ENCODE measurements around the gene COL5A1.

COL5A1 gene

DNA sequence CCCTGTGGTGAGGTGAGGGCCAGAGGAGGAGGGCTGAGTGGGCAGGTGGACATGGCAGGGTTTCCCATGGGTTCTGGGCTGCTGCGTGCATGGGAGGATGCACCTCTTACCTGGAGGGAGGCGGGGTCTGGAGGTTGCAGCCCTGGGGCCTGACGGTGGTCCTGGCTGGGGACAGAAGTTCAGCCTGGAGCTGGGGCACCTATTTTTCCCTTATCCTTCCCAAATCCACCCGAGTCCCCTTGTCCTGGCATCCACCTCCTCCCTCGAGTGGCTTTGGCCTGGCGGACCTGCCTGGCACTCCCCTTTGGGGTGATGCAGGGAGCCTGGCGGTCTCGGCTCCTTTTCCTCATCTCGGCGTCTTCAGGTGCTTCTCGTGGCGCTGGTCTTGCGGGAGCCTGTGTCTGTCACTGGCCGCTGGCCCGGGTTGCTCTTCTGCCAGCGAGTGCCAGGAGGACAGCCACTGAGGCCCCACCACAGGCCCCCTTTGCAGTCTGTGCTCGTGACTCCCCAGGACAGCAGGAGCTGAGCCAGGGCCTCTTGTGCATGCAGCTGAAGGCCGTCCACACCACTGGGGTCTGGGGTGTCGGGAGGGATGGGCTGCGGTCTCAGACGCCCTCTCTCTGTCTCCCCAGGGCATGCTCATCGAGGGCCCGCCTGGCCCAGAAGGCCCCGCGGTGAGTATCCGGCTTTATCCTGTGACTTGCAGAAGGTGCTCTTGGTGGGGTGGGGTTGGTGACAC is 96.4 kb downstream of the COL5A1 start:
- Histone ChIP-seq H3K4me3 (ENCODE audit: insufficient read length, low read depth) (no peak overlapping the region), H3K9me3 (ENCODE audit: insufficient read depth, low read length) (no peaks in the 10 kb centered on the region), H3K4me1 (ENCODE audit: insufficient read depth, insufficient read length) (peaks cover 19% of the 10 kb centered on the region), H3K36me3 (ENCODE audit: insufficient read depth, insufficient read length, low read length) (peaks cover 96% of the 10 kb centered on the region), H3K27me3 (ENCODE audit: insufficient read depth, insufficient read length) (no peaks in the 10 kb centered on the region), H3K9ac (ENCODE audit: insufficient read length, low read depth) (no peak overlapping the region)
- TF ChIP-seq SUZ12 (IDR thresholded peaks at IDR 0.05; ENCODE audit: extremely low read depth, insufficient read depth, insufficient read length) (no peak), ZNF274 (IDR thresholded peaks at IDR 0.05; ENCODE audit: low read depth, low read length) (no peak), YY1 (IDR thresholded peaks at IDR 0.05; ENCODE audit: insufficient read depth, insufficient read length) (no peak)
- DNase-seq (ENCODE audit: low read depth, low spot score) = no peak

DNA sequence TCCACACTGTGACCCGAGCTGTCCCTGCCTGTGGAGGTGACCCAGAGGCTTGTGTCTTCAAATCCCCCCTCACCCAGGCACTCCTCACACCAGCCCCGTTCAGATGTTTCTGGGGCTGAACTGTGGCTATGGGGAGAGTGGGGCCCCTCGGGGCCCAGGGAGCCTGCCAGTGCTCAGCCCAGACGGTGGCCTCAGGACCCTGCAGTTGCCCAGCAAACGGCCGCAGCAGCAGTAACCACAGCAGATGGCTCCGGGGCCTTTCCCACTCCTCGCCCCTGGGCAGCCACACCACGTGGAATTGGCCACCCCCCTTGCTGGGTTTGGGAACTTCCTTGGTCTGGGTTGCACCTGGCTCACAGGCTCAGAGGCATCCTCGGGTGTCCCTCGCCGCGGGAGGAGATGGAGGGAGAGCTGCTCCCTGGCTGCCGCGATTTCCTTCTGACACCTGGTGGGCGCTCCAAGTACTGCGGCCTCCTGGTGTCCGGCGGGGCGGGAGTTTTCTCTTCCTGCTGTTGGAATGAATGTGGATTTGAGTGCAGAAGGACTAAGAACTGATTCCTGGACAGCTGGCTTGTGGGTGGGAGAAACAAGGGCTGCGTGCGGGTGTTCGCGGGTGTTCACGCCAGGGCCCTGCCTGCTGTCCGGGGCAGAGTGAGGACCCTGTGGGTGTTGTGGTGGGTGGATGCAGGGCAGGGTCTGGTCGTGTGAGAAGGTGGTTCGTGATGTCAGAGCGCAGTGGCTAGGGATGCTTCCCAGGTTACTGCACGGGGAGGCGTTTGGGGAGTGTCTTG is 97.5 kb downstream of the COL5A1 start:
- peak; percentile 44 for DNase-seq (ENCODE audit: low read depth, low spot score)
- Histone ChIP-seq H3K4me1 (ENCODE audit: insufficient read depth, insufficient read length) (peaks cover 13% of the 10 kb centered on the region), H3K9me3 (ENCODE audit: insufficient read depth, low read length) (peaks cover 3% of the 10 kb centered on the region; the same call in 1 of the 2 replicates), H3K4me3 (ENCODE audit: insufficient read length, low read depth) (no peak overlapping the region), H3K9ac (ENCODE audit: insufficient read length, low read depth) (peak overlapping the region; percentile 33), H3K27me3 (ENCODE audit: insufficient read depth, insufficient read length) (no peaks in the 10 kb centered on the region), H3K36me3 (ENCODE audit: insufficient read depth, insufficient read length, low read length) (peaks cover 96% of the 10 kb centered on the region)
- TF ChIP-seq ZNF274 (IDR thresholded peaks at IDR 0.05; ENCODE audit: low read depth, low read length) = no peak
- TF ChIP-seq SUZ12 (IDR thresholded peaks at IDR 0.05; ENCODE audit: extremely low read depth, insufficient read depth, insufficient read length) = no peak
- no peak for TF ChIP-seq YY1 (IDR thresholded peaks at IDR 0.05; ENCODE audit: insufficient read depth, insufficient read length)

DNA sequence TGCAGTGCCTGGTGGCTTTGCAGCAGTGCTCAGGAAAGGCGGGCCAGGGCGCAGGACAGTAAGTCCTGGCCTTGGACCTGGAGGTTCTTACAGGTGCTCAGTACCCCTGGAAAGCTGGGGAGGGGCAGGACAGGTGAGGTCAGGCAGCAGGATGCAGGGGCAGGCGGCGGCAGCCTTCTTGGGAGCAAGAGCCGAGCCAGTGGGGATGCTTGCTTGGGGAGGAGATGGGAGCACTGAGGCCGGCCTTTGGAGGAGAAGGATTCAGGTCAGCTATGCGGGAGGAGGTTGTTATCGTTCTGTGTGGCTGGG is 98.0 kb downstream of the COL5A1 start:
- Histone ChIP-seq H3K36me3 (ENCODE audit: insufficient read depth, insufficient read length, low read length) (peaks cover 96% of the 10 kb centered on the region), H3K4me1 (ENCODE audit: insufficient read depth, insufficient read length) (peaks cover 9% of the 10 kb centered on the region), H3K27me3 (ENCODE audit: insufficient read depth, insufficient read length) (no peaks in the 10 kb centered on the region), H3K9me3 (ENCODE audit: insufficient read depth, low read length) (peaks cover 9% of the 10 kb centered on the region; the same call in 1 of the 2 replicates), H3K9ac (ENCODE audit: insufficient read length, low read depth) (peak overlapping the region; percentile 33), H3K4me3 (ENCODE audit: insufficient read length, low read depth) (no peak overlapping the region)
- TF ChIP-seq YY1 (IDR thresholded peaks at IDR 0.05; ENCODE audit: insufficient read depth, insufficient read length) = no peak
- no peak for TF ChIP-seq SUZ12 (IDR thresholded peaks at IDR 0.05; ENCODE audit: extremely low read depth, insufficient read depth, insufficient read length)
- no peak for TF ChIP-seq ZNF274 (IDR thresholded peaks at IDR 0.05; ENCODE audit: low read depth, low read length)
- DNase-seq (ENCODE audit: low read depth, low spot score) = no peak

GRCh38 chr9:134740071-134740470 is 98.5 kb downstream of the COL5A1 start:
- no peak for DNase-seq (ENCODE audit: low read depth, low spot score)
- no peak overlapping the region for H3K4me3 ChIP-seq (ENCODE audit: insufficient read length, low read depth)
- peaks cover 9% of the 10 kb centered on the region for H3K4me1 ChIP-seq (ENCODE audit: insufficient read depth, insufficient read length)
- H3K27me3 ChIP-seq (ENCODE audit: insufficient read depth, insufficient read length) = no peaks in the 10 kb centered on the region
- TF ChIP-seq SUZ12 (IDR thresholded peaks at IDR 0.05; ENCODE audit: extremely low read depth, insufficient read depth, insufficient read length) (no peak), ZNF274 (IDR thresholded peaks at IDR 0.05; ENCODE audit: low read depth, low read length) (no peak), YY1 (IDR thresholded peaks at IDR 0.05; ENCODE audit: insufficient read depth, insufficient read length) (no peak)
- H3K9ac ChIP-seq (ENCODE audit: insufficient read length, low read depth) = no peak overlapping the region
- peaks cover 12% of the 10 kb centered on the region; the same call in 1 of the 2 replicates for H3K9me3 ChIP-seq (ENCODE audit: insufficient read depth, low read length)
- peaks cover 97% of the 10 kb centered on the region for H3K36me3 ChIP-seq (ENCODE audit: insufficient read depth, insufficient read length, low read length)

DNA sequence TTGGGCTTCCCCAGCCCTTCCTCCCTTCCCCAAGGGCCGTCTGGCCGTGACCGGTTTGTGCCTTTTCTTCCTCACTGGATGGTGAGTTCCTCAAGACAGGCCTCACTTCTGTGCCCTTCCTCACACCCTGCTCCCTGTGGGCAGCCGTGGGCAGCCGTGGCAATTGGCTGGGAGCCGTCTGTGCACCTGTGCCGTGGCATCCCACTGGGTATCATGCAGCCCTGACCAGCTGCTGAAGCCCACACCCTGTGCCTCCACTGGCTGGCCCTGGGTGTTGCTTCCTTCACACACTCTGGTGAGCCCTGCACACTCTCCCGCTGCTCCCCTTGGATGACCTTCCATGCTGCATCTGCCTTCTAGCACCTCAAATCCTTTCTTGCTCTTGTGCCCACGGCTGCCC is 100.2 kb downstream of the COL5A1 start:
- no peak for DNase-seq (ENCODE audit: low read depth, low spot score)
- Histone ChIP-seq H3K4me3 (ENCODE audit: insufficient read length, low read depth) (no peak overlapping the region), H3K36me3 (ENCODE audit: insufficient read depth, insufficient read length, low read length) (peaks cover 99% of the 10 kb centered on the region), H3K27me3 (ENCODE audit: insufficient read depth, insufficient read length) (no peaks in the 10 kb centered on the region), H3K4me1 (ENCODE audit: insufficient read depth, insufficient read length) (peaks cover 9% of the 10 kb centered on the region), H3K9ac (ENCODE audit: insufficient read length, low read depth) (no peak overlapping the region), H3K9me3 (ENCODE audit: insufficient read depth, low read length) (peaks cover 12% of the 10 kb centered on the region; the same call in 1 of the 2 replicates)
- TF ChIP-seq SUZ12 (IDR thresholded peaks at IDR 0.05; ENCODE audit: extremely low read depth, insufficient read depth, insufficient read length) (no peak), ZNF274 (IDR thresholded peaks at IDR 0.05; ENCODE audit: low read depth, low read length) (no peak), YY1 (IDR thresholded peaks at IDR 0.05; ENCODE audit: insufficient read depth, insufficient read length) (no peak)

GRCh38 chr9:134742822-134743535 is 101.4 kb downstream of the COL5A1 start:
- Histone ChIP-seq H3K9ac (ENCODE audit: insufficient read length, low read depth) (no peak overlapping the region), H3K9me3 (ENCODE audit: insufficient read depth, low read length) (peaks cover 21% of the 10 kb centered on the region), H3K4me1 (ENCODE audit: insufficient read depth, insufficient read length) (peaks cover 9% of the 10 kb centered on the region), H3K27me3 (ENCODE audit: insufficient read depth, insufficient read length) (no peaks in the 10 kb centered on the region), H3K36me3 (ENCODE audit: insufficient read depth, insufficient read length, low read length) (peaks cover 100% of the 10 kb centered on the region), H3K4me3 (ENCODE audit: insufficient read length, low read depth) (no peak overlapping the region)
- TF ChIP-seq YY1 (IDR thresholded peaks at IDR 0.05; ENCODE audit: insufficient read depth, insufficient read length) (no peak), ZNF274 (IDR thresholded peaks at IDR 0.05; ENCODE audit: low read depth, low read length) (no peak), SUZ12 (IDR thresholded peaks at IDR 0.05; ENCODE audit: extremely low read depth, insufficient read depth, insufficient read length) (no peak)
- DNase-seq (ENCODE audit: low read depth, low spot score) = peak; percentile 9
